Peyer's patch (tissue), 4 donors: Measurements from ENCODE around the gene PLIN3. TPM values are rescaled to one million over a fixed set of nuclear protein-coding genes. Genes with fewer than 3 reads are reported as not detected.
"Not testable (repeated sequence)": the region's sequence is repeated elsewhere in the genome, so short reads cannot be mapped to it uniquely, and the experiment has no call there.

Source experiments
- DNase-seq, 3 donors: peaks; one replicate each; pipeline ENCODE4 v3.0.0-alpha.2; 2017 to 2019
- H3K27ac ChIP-seq, 4 donors: fragments of 200-600 bp; sonication (generic); one replicate each; pipeline ENCODE4 v1.5.1; 2016 to 2019
- H3K27me3 ChIP-seq, 2 donors: fragments of 200-600 bp; sonication (generic); one replicate each; pipeline ENCODE4 v1.5.1; 2019
- H3K36me3 ChIP-seq, 3 donors: fragments of 200-600 bp; sonication (generic); one replicate each; pipeline ENCODE4 v1.5.1; 2016 to 2019
- H3K4me1 ChIP-seq, 4 donors: fragments of 200-600 bp; sonication (generic); one replicate each; pipeline ENCODE4 v1.5.1; 2016 to 2019
- H3K4me3 ChIP-seq, 4 donors: fragments of 200-600 bp; sonication (generic); 1 replicate in 3 of 4; 2 replicates in 1 of 4; pipeline ENCODE4 v1.5.1; 2016 to 2019; ENCODE audit warnings: mild to moderate bottlenecking in 1 of 4
- H3K9me3 ChIP-seq, 4 donors: fragments of 200-600 bp; sonication (generic); one replicate each; pipeline ENCODE4 v1.5.1; 2016 to 2019; ENCODE audit warnings: mild to moderate bottlenecking in 1 of 4
- CTCF ChIP-seq, 6 experiments: fragments of 450-650 bp in 4 of 6; fragments of 200-600 bp in 2 of 6; sonication (generic) in 1 of 6; IDR thresholded peaks; one replicate each; pipeline ENCODE4 v1.5.1; 2017 to 2019; ENCODE audit warnings: antibody characterized with exemption in 6 of 6, mild to moderate bottlenecking in 3 of 6, moderate library complexity in 1 of 6
- POLR2A ChIP-seq, 2 donors: fragments of 450-650 bp; IDR thresholded peaks; one replicate each; pipeline ENCODE4 v1.5.1; 2017; ENCODE audit warnings: antibody characterized with exemption in 2 of 2, mild to moderate bottlenecking in 2 of 2, moderate library complexity in 2 of 2
- total RNA-seq, 4 donors: library from RNA; depleted of rRNA; stranded (reverse); fragments of >200 nt; gene quantifications; one replicate each; pipeline ENCODE4 v1.1.0, GENCODE V29; 2016

Gene PLIN3
- total RNA-seq, 4 donors from 2014 or later, result 22.3 to 150 (median 108) TPM

DNA sequence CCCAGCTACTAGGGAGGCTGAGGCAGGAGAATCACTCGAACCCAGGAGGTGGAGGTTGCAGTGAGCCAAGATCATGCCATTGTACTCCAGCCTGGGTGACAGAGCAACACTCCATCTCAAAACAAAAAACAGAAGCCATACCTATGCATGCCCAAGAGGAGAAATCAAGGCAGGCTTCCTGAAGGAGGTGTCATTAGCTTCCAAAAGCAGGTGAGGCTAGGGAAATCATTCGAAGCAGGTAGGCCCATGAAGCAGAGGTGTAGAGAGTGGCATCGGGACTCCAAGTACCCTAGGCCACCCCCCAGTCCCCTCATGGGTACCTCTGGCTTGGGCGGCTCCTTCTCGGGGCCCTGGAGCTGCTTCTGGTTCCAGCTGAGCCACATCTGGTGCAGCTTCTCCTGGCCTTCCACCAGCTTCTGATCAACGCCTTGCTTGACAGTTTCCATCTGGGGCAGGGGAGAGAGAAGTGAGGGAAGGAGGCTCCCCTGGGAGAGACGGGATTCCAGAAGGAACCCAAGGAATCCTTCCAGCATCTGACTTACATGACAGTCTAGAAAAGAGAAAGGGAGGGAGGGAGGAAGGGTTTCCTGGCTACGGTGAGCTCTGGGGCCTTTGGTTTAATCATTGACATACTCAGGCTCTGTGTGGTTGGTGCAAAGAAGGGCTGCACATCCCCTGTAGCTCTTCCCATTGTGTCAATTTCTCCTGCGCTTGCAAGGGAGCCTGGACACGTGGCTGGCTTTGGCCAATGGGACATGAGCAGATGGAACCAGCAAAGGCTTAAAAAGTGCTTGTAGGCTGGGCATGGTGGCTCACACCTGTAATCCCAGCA, 22.9 kb downstream of the PLIN3 start:
- Histone ChIP-seq H3K27ac (peak overlapping the region in 2 of 4 donors; percentile 22 to 92), H3K4me1 (peaks cover 0 to 6% (median 0%) of the 10 kb centered on the region in 4 donors), H3K4me3 (no peak overlapping the region), H3K9me3 (no peaks in the 10 kb centered on the region), H3K36me3 (peaks cover 0 to 62% (median 0%) of the 10 kb centered on the region in 3 donors), H3K27me3 (no peaks in the 10 kb centered on the region)
- no peak for DNase-seq
- TF ChIP-seq CTCF (IDR thresholded peaks at IDR 0.05) (no peak), POLR2A (IDR thresholded peaks at IDR 0.05) (no peak)

GRCh38 chr19:4843647-4843965, 23.9 kb downstream of the PLIN3 start:
- H3K36me3 ChIP-seq, result peaks cover 0 to 67% (median 0%) of the 10 kb centered on the region in 3 donors
- no peaks in the 10 kb centered on the region for H3K9me3 ChIP-seq
- peaks cover 0 to 6% (median 0%) of the 10 kb centered on the region in 4 donors for H3K4me1 ChIP-seq
- peak overlapping the region in 2 of 4 donors; percentile 88 to 92 for H3K27ac ChIP-seq
- no peaks in the 10 kb centered on the region for H3K27me3 ChIP-seq
- TF ChIP-seq POLR2A (IDR thresholded peaks at IDR 0.05) (no peak), CTCF (IDR thresholded peaks at IDR 0.05) (no peak)
- no peak overlapping the region for H3K4me3 ChIP-seq
- no peak for DNase-seq

GRCh38 chr19:4839192-4839591, 28.3 kb downstream of the PLIN3 start:
- no peak overlapping the region for H3K27ac ChIP-seq
- H3K36me3 ChIP-seq, result peaks cover 0 to 38% (median 0%) of the 10 kb centered on the region in 3 donors
- no peak for DNase-seq
- TF ChIP-seq CTCF (IDR thresholded peaks at IDR 0.05) (no peak), POLR2A (IDR thresholded peaks at IDR 0.05) (no peak)
- H3K9me3 ChIP-seq, result no peaks in the 10 kb centered on the region
- H3K27me3 ChIP-seq, result no peaks in the 10 kb centered on the region
- H3K4me3 ChIP-seq, result no peak overlapping the region
- peaks cover 0 to 6% (median 0%) of the 10 kb centered on the region in 4 donors for H3K4me1 ChIP-seq

GRCh38 chr19:4832776-4833175, 34.7 kb downstream of the PLIN3 start:
- peak overlapping the region in 3 of 4 donors; percentile 92 to 98 (median 96) for H3K27ac ChIP-seq
- H3K9me3 ChIP-seq, result no peaks in the 10 kb centered on the region
- no peak for DNase-seq
- H3K27me3 ChIP-seq, result no peaks in the 10 kb centered on the region
- H3K4me1 ChIP-seq, result peaks cover 0 to 39% (median 5%) of the 10 kb centered on the region in 4 donors
- H3K36me3 ChIP-seq, result peaks cover 0 to 3% (median 0%) of the 10 kb centered on the region in 3 donors
- no peak overlapping the region for H3K4me3 ChIP-seq
- TF ChIP-seq CTCF (IDR thresholded peaks at IDR 0.05), result no peak
- no peak for TF ChIP-seq POLR2A (IDR thresholded peaks at IDR 0.05)

DNA sequence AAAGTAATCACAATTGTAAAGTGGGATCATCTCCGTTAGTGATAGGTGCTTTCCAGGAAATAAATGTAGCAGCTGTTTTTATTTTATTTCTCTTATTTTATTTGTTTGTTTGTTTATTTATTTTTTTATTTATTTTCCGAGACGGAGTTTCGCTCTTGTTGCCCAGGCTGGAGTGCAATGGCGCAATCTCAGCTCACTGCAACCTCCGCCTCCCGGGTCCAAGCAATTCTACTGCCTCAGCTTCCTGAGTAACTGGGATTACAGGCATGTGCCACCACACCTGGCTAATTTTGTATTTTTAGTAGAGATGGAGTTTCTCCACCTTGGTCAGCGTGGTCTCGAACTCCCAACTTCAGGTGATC, 35.5 kb downstream of the PLIN3 start:
- H3K36me3 ChIP-seq, H3K27me3 ChIP-seq, DNase-seq, H3K9me3 ChIP-seq: not testable (repeated sequence)
- Histone ChIP-seq H3K27ac (peak overlapping the region; percentile 78 to 98 (median 94)), H3K4me1 (peaks cover 0 to 43% (median 5%) of the 10 kb centered on the region in 4 donors), H3K4me3 (peak overlapping the region; percentile 72 to 99 (median 92))

DNA sequence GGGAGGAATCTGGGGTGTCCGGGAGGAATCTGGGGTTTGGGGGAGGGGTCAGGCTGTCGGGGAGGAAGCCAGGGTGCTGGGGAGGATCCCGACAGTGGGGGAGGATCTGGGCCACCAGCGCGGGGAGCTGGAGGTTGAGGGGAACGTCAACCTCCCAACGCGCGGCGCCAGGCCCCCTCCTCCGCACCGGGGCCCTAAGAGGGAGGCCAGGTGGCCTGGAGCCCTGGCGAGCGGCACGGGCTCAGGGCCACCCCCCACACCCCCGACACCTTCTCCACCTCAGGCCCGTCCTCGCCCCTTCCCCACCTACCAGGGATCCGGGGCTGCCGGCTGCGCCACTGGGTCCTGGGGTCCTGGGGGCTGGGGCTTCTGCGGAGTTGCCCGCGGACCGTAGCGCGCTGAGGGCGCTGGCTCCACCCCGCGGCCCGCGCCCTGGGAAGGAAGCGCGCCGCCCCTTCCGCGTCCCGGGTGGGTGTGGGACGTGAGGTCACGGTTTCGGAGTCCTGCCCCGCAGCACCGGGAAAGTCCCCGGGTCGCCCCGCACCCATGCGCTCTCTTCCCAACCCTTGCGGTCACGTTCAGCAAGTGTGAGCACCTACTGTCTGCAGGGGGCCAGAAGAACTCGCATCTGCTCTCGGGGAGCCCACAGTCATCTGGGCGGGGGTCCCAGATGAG, 36.0 kb downstream of the PLIN3 start, which contains the start of gene TICAM1:
Gene TICAM1, minus strand, starts transcription at position 409 of the 675 bp plus-strand sequence. CDS start 13,335 bp downstream, outside the sequence.
- peak; percentile 90 to 93 for TF ChIP-seq POLR2A (IDR thresholded peaks at IDR 0.05)
- TF ChIP-seq CTCF (IDR thresholded peaks at IDR 0.05), result peak in 3 of 6 experiments; percentile 9 to 28 (median 26)
- peak; percentile 68 to 89 (median 89) for DNase-seq
- Histone ChIP-seq H3K4me3 (peak within 1 kb of the TSS; percentile 72 to 99 (median 92)), H3K27me3 (no peaks in the 10 kb centered on the region), H3K9me3 (no peaks in the 10 kb centered on the region), H3K27ac (peak within 1 kb of the TSS; percentile 78 to 98 (median 94)), H3K36me3 (no peaks in the 10 kb centered on the region), H3K4me1 (peaks cover 0 to 43% (median 5%) of the 10 kb centered on the region in 4 donors)
